CD4-positive, alpha-beta T cell treated with Interleukin-17A for 4 hours (primary cell): ENCODE data around the gene LMLN.
A peak's percentile ranks its signal among the peaks of the same experiment; 100 is the strongest.
"Not testable (repeated sequence)": the region's sequence is repeated elsewhere in the genome, so short reads cannot be mapped to it uniquely, and the experiment has no call there.

Experiments used
- DNase-seq: peaks from one replicate; pipeline ENCODE4 v3.0.0-alpha.2; 2020; ENCODE audit warnings: mixed read lengths

LMLN gene, protein sequence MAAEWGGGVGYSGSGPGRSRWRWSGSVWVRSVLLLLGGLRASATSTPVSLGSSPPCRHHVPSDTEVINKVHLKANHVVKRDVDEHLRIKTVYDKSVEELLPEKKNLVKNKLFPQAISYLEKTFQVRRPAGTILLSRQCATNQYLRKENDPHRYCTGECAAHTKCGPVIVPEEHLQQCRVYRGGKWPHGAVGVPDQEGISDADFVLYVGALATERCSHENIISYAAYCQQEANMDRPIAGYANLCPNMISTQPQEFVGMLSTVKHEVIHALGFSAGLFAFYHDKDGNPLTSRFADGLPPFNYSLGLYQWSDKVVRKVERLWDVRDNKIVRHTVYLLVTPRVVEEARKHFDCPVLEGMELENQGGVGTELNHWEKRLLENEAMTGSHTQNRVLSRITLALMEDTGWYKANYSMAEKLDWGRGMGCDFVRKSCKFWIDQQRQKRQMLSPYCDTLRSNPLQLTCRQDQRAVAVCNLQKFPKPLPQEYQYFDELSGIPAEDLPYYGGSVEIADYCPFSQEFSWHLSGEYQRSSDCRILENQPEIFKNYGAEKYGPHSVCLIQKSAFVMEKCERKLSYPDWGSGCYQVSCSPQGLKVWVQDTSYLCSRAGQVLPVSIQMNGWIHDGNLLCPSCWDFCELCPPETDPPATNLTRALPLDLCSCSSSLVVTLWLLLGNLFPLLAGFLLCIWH

DNA sequence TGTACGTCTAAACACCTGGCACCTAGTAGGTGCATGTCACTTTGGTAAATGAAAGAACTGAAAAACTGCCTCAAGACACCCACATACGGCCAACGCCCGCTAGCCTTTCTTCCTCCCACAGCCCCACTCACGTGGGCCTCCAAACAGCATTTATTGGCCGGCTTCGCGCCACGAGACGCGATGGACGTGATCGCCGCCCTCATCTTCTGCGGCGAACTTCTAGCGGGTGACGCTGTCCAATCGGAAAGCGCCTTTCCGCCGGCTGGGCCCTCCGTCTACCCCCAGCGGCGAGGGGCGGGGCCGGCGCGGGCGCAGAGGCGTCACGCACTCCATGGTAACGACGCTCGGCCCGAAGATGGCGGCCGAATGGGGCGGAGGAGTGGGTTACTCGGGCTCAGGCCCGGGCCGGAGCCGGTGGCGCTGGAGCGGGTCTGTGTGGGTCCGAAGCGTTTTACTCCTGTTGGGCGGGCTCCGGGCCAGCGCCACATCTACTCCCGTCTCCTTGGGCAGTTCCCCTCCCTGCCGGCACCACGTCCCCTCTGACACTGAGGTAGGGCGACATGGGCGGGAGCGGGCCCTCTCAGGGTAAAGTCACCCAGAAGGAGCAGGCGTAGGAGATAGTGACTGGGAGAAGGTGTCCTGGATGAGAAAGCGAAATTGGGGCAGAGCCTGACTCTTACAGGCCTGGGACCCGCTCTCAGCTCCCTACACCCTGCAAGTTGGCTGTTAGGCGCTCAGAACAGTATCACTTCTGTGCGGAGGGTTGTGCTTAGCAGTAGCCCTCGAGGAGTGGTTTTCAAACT is at the start of gene LMLN:
TSS of gene LMLN (plus strand) at position 327 of the 803 bp plus-strand sequence. CDS start at position 356, 29 bp downstream.
- peak; percentile 95 for DNase-seq

- no peak for DNase-seq
Measured at GRCh38 chr3:197912741-197913476, 47.1 kb upstream of the LMLN start.

GRCh38 chr3:197913641-197914380 is 46.2 kb upstream of the LMLN start:
- no peak for DNase-seq

DNA sequence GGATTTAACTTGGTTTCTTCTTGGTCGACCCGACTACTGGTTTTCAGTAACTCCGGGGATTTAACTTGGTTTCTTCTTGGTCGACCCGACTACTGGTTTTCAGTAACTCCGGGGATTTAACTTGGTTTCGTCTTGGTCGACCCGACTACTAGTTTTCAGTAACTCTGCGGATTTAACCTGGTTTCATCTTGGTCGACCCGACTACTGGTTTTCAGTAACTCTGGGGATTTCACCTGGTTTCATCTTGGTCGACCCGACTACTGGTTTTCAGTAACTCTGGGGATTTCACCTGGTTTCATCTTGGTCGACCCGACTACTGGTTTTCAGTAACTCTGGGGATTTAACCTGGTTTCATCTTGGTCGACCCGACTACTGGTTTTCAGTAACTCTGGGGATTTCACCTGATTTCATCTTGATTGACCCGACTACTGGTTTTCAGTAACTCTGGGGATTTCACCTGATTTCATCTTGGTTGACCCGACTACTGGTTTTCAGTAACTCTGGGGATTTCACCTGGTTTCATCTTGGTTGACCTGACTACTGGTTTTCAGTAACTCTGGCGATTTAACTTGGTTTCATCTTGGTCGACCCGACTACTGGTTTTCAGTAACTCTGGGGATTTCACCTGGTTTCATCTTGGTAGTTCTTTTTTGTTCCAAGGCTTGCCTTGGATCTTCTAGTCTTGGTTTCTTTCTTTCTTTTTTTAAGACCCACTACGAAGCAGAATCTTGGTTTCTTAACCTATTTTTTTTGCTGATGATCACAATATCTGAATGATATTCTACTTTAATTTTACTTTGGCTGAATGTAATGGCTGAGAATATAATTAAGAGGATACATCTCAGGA is 38.4 kb upstream of the LMLN start:
- not testable (repeated sequence) for DNase-seq

DNA sequence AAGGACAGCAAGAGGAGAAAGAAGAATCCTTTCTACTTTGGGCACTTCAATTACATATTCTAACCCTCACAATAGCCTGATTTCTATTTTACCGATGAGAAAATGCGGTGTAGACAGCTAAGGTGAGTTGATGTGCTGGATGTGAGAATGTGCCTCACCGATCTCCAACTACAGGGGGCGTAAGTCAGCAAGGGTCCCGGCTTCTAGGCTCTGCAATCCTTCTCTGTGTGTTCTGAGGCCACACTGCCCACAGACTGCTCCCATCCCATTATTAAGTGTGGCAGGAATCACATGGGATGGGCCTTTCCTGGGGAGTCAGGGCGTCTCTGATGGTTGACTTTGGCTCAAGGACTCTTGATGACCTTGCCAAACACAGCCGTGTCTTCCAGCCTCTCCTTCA is 33.6 kb upstream of the LMLN start:
- no peak for DNase-seq

DNA sequence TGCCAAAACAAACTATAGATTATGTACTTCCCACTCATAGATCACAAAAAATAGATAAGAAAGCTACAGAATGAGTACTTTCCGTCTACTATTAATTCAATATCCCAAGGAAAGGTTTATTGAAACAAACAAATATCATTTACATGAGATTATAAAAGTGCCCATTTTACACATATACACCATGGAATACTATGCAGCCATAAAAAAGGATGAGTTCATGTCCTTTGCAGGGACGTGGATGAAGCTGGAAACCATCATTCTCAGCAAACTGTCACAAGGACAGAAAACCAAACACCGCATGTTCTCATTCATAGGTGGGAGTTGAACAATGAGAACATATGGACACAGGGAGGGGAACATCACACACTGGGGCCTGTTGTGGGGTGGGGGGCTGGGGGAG is 32.4 kb upstream of the LMLN start:
- not testable (repeated sequence) for DNase-seq

- DNase-seq, result no peak
Measured at GRCh38 chr3:197936819-197937384, 23.1 kb upstream of the LMLN start.

DNA sequence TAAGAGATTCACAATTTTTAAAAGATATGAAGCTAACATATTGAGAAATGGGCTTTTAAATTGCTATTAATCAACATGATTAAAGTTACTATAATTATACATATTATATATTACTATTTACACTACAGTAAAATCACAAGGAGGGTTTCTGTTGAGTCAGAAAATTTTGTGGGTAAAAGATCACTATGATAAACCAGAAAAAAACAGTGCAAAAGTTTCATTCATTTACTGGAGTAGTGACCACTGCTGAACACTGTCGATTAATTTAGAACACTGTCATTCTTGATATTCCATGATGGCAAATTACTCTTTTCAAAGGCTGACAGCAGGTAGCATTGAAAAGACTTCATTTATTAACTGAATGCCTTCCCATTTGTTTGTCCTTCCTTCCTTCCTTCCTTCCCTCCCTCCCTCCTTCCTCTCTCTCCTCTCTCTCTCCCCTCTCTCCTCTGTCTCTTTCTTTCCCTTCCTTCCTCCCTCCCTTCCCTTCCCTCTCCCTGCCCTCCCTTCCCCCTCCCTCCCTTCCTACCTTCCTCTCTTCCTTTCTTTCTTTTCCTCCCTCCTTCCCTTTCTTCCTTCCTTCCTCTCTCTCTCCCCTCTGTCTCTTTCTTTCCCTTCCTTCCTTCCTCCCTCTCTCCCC is 19.2 kb upstream of the LMLN start:
- DNase-seq, result no peak

DNA sequence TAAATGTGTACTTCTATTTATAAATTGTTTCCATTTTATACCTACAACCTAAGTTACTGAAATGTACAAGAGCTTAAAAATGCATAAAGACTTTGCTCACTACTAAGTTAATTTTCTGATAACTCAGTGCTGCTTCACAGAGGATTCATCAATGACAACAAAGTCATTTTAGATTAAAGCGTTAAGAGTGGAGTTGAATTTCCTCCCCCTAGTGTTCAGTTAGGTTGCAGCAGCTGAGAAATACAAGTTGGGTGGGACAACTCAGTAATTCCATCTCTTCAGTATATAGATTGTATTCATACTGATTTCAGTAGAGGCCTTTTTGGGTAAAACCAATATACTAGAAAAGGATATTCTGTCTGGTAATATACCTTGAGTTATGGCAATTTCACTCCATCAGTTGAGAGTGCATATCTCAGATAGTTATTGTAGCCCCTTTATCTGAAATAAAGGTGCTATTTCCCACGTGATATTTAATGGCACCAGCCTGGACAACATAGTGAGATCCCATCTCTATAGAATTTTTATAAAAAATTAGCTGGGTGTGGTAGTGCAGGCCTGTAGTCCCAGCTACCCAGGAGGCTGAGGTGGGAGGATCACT is 17.0 kb upstream of the LMLN start:
- peak; percentile 29 for DNase-seq

DNA sequence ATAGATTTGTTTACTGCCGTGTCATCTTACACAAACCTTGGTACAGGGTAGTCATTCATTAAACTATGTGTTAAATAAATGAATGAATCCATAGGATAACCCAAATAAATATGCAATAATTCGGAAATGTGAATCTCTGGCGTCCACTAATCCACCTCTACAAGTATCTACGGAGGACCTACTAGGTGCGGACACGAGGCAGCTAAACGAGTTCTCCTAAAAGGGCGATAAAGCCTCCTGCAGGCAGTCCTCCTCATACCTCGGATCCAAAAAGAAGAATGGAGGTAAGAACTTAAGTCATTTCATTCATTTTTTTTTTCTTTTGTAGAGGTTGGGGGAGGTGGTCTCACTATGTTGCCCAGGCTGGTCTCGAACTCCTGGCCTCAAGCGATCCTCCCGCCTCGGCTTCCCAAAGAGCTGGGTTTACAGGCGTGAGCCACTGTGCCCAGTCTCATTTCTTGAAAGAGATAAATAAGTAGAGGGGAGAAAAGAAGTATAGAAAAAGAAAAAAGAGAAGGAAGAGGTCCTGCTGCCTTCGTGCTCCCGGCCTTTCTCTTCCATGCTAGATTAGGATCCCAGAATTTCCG is 10.7 kb upstream of the LMLN start:
- no peak for DNase-seq

DNA sequence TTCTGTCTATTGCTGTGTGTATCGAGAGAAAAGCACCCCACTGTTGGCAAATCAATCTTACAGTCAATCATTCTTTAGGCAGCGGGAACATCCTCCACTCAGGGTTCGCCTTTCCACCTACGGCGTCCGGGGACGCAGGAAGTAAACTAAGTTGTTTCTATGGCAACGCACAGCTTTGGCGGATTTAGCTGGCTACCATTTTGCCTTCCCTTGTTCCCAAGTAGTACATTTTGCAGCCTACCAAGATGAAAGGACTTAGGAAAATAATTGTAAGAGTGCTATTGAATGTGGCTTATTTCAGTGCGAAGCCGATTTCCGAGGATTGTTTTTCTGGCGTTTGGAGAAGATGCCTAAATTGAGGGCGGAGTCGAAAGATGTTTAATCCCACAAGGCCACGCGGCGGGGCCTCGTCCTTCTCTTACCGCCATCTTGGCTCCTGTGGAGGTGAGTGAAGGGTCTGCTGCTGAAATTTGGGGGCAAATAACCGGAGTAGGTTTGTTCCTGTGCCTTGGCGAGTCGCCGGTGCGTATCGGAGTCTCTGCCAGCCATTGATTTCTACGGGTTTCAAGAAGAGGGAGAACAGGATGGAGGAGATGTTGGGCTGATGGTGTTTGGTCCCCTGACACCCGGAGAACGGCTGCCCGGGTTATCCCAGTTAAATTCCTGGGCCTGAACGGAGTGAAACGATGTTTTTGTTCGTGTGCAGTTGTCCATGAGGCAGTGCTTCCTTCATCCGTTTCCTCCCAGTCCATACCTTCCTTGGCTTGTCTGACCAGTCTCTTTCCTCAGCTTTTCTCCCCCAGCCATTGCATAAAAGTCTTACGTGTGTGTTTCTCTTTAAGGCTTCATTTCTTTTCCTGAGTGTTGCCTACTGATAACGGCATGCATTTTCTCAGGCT is 10.0 kb upstream of the LMLN start, which contains the start of gene RPL35A:
TSS of gene RPL35A (plus strand) at position 413 of the 899 bp plus-strand sequence. CDS start 778 bp downstream, outside the sequence.
- DNase-seq, result peak; percentile 85

DNA sequence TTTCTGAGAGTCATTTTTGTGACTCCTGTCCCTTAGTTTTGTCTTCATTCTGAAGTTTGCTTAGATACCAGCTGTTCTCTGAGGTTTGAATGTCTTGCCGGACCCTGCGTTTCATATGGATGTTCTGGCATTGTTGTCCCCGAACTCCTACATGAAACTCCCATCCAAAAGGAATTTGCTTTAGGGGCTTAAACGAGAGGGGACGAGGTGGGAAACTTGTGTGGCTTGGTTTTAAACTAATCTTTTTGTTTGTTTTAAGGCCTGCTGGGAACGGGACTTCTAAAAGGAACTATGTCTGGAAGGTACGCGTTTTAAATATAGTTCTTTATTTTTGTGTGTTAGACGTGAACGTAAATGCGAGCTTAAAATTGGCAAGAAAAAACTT is 9.3 kb upstream of the LMLN start:
- no peak for DNase-seq

- no peak for DNase-seq
Measured at GRCh38 chr3:197951392-197951990, 8.5 kb upstream of the LMLN start.

DNA sequence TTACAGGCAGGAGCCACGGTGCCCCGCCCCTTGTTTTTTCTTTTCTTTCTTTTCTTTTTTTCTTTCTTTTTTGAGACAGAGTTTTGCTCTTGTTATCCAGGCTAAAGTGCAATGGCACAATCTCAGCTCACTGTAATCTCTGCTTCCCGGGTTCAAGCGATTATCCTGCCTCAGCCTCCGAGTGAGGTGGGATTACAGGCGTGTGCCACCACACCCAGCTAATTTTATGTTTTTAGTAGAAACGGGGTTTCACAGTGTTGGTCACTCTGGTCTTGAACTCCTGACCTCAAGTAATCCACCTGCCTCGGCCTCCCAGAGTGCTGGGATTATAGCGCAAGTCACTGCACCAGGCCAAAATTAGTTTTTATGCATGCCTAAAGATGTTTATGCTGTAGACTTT is 7.6 kb upstream of the LMLN start:
- DNase-seq, result no peak

DNA sequence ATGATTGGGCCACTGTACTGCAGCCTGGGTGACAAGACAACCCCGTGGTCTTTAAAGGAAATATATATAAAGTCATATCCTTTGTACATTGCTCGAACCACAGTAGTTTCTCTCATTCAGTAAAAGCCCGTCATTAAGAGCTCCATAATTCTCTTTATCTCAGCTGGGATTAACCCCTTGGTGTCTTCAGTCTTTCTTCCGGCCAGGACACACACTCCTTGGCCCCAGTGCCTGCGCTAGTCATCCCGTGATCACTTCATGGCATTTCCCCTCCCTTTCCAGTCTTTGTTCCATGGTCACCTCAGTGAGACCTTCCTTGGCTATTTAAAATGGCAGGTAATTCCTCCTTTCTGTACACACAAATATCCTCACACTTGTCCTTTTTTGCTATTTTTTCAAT is 6.7 kb upstream of the LMLN start:
- no peak for DNase-seq

- no peak for DNase-seq
Measured at GRCh38 chr3:197953881-197954280, 6.1 kb upstream of the LMLN start.

DNA sequence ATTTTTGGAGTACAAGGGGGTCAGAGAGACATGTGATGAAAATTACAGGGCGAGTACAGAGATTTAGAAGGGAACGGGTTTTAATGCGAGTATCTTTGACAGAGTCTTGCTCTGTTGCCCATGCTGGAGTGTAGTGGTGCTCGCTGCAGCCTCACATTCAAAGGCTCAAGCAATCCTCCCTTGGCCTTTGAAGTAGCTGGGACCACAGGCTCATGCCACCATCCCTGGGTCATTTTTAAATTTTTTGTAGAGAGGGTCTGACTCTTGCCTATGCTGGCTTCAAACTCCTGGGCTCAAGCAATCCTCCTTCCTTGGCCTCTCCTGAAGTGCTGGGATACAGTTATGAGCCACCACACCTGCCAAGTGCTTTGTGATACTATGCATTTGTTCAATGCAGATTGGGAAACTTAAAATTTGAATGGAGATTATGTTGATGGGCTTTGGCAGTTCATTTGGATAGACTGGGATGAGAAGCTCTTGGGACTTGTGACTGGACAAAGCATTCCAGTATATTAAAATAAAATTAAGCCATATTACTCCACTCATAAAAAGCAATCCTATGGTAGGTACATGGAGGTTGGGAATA is 4.0 kb upstream of the LMLN start:
- DNase-seq, result no peak
